ENCODE results near the gene ATP6V0E1. TPM values are rescaled to one million over a fixed set of nuclear protein-coding genes. Genes with fewer than 3 reads are reported as not detected.

ATP6V0E1 gene
- total RNA-seq, 1 donor from 2014 or later = 95.3 TPM

DNA sequence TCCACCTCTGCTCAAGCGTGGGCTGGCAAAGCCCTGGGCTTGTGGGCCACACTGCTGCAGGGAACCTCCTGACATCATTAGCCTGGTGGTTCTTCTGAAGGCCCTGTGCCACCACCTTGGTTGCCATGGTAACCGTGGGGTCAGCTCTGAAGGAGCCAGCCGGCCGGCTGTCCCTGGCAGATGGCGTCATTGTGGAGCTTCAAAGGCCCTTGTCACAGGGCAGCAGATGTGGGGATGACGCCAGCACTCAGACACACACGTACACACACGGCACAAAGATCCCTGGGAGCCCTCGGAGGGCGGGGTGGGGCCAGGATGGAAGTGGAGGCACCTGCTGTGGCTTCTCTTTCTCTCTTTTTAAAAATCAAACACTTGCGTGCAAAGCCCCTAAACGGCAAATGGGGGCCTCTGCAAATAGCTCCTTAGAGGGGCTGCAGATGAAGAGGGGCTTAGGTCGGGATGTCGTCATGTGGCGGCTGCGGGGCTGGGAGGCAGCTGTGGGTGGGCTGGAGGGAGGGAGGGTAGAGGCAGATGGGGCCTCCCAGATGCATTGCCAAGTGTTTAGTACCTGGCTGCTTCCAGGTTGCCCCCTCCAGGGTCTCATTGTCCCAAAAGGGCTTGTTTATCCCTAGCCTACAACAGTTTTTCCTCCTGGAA is 43.8 kb upstream of the ATP6V0E1 start:
- Mint-ChIP-seq H3K36me3 (ENCODE audit: unreplicated experiment) (peaks cover under 1% of the 10 kb centered on the region), H3K4me3 (ENCODE audit: unreplicated experiment) (peak overlapping the region; percentile 79), H3K9me3 (ENCODE audit: unreplicated experiment) (peaks cover 22% of the 10 kb centered on the region), H3K27me3 (ENCODE audit: unreplicated experiment) (peaks cover 21% of the 10 kb centered on the region), H3K27ac (ENCODE audit: unreplicated experiment) (peak overlapping the region; percentile 100), H3K4me1 (ENCODE audit: low read depth, unreplicated experiment) (peaks cover 35% of the 10 kb centered on the region)
- TF ChIP-seq, protein P1, sequence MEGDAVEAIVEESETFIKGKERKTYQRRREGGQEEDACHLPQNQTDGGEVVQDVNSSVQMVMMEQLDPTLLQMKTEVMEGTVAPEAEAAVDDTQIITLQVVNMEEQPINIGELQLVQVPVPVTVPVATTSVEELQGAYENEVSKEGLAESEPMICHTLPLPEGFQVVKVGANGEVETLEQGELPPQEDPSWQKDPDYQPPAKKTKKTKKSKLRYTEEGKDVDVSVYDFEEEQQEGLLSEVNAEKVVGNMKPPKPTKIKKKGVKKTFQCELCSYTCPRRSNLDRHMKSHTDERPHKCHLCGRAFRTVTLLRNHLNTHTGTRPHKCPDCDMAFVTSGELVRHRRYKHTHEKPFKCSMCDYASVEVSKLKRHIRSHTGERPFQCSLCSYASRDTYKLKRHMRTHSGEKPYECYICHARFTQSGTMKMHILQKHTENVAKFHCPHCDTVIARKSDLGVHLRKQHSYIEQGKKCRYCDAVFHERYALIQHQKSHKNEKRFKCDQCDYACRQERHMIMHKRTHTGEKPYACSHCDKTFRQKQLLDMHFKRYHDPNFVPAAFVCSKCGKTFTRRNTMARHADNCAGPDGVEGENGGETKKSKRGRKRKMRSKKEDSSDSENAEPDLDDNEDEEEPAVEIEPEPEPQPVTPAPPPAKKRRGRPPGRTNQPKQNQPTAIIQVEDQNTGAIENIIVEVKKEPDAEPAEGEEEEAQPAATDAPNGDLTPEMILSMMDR (IDR thresholded peaks at IDR 0.05; ENCODE audit: partially characterized antibody, unreplicated experiment) = no peak
- DNase-seq = peak; percentile 96

DNA sequence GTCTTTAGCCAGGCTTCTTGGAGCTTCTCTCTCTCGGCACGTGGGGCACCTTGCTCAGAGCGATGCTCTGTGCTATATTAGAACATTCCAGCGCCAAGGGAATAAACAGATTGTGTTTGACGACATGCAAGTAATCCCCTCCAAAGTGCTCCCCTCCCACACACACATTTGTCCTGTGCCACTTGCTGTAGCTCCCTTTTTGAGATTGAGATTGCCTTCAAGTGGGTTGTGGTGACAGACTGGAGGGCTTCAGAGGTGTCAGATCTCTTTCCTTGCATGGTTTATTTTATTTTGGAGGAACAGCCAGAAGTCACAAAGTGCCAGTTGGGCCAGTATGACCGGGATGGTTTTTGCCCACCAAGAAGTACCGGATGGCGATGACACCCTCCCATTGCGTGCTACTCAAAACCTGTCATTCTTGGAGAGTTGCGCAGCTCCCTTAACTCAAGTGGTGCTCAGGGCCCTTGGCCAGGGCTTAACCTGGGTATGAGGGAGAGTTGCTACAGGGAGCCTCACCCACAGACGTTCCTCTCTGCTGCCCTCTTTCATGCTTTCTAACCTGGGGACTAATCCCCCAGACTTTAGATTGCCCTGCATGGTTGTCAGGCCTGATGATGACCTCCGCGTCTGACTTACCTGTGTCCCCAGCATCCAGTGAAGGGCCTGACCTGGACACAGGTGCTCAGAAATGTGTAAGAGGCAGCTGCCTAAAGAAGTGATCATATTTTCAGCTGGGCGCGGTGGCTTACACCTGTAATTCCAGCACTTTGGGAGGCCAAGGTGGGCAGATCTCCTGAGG is 43.1 kb upstream of the ATP6V0E1 start:
- Mint-ChIP-seq H3K9me3 (ENCODE audit: unreplicated experiment) (peaks cover 22% of the 10 kb centered on the region), H3K4me3 (ENCODE audit: unreplicated experiment) (peak overlapping the region; percentile 79), H3K27me3 (ENCODE audit: unreplicated experiment) (peaks cover 21% of the 10 kb centered on the region), H3K4me1 (ENCODE audit: low read depth, unreplicated experiment) (peaks cover 35% of the 10 kb centered on the region), H3K36me3 (ENCODE audit: unreplicated experiment) (peaks cover 8% of the 10 kb centered on the region), H3K27ac (ENCODE audit: unreplicated experiment) (peak overlapping the region; percentile 100)
- TF ChIP-seq, protein P1 (IDR thresholded peaks at IDR 0.05; ENCODE audit: partially characterized antibody, unreplicated experiment) = no peak
- DNase-seq = no peak

DNA sequence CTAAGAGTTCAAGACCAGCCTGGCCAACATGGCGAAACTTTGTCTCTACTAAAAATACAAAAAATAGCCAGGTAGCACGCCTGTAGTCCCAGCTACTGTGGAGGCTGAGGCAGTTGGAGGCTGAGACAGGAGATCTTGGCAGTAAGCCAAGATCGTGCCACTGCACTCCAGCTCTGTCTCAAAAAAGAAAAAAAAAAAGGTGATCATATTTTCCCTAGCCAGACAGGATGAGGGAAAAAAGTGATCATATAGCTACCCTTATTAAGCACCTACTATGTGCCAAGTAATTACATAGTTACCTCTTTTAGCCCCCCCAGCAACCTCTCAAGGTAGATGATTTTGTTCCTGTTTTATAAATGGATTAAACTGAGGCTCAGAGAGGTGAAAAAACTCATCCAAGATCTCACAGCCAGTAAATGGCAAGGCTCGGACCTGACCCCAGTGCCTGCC is 42.5 kb upstream of the ATP6V0E1 start:
- Mint-ChIP-seq H3K27ac (ENCODE audit: unreplicated experiment) (peak overlapping the region; percentile 100), H3K4me3 (ENCODE audit: unreplicated experiment) (peak overlapping the region; percentile 79), H3K36me3 (ENCODE audit: unreplicated experiment) (peaks cover 8% of the 10 kb centered on the region), H3K4me1 (ENCODE audit: low read depth, unreplicated experiment) (peaks cover 32% of the 10 kb centered on the region), H3K27me3 (ENCODE audit: unreplicated experiment) (peaks cover 21% of the 10 kb centered on the region), H3K9me3 (ENCODE audit: unreplicated experiment) (peaks cover 22% of the 10 kb centered on the region)
- no peak for DNase-seq
- TF ChIP-seq, protein P1 (IDR thresholded peaks at IDR 0.05; ENCODE audit: partially characterized antibody, unreplicated experiment) = no peak

DNA sequence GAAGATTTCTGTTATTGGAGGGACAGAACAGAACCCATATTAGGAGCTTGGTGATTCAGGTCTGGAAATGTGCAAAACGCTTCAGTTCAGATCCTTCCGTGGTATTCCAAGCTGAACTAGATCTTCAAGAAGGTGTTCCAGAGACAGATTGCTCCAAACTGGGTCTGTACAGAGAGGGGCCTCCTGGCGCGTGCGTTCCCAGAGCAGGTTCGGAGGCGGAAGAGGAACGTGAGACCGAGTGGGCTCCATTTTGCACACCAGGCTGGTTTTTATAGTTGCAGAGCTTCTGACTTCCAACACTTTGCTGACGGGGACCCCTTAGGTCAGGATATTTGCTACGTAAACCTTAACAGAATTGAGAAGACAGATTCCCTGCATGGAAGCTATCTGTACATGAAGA is 41.0 kb upstream of the ATP6V0E1 start:
- H3K27ac Mint-ChIP-seq (ENCODE audit: unreplicated experiment) = peak overlapping the region; percentile 92
- peaks cover 21% of the 10 kb centered on the region for H3K27me3 Mint-ChIP-seq (ENCODE audit: unreplicated experiment)
- TF ChIP-seq, protein P1 (IDR thresholded peaks at IDR 0.05; ENCODE audit: partially characterized antibody, unreplicated experiment) = no peak
- no peak for DNase-seq
- peaks cover 32% of the 10 kb centered on the region for H3K4me1 Mint-ChIP-seq (ENCODE audit: low read depth, unreplicated experiment)
- H3K9me3 Mint-ChIP-seq (ENCODE audit: unreplicated experiment) = peaks cover 20% of the 10 kb centered on the region
- H3K36me3 Mint-ChIP-seq (ENCODE audit: unreplicated experiment) = peaks cover 8% of the 10 kb centered on the region
- no peak overlapping the region for H3K4me3 Mint-ChIP-seq (ENCODE audit: unreplicated experiment)
